GM19240 (cell line): ENCODE data around the gene ERI2.
A peak's percentile ranks its signal among the peaks of the same experiment; 100 is the strongest.
"Not testable (repeated sequence)": the region's sequence is repeated elsewhere in the genome, so short reads cannot be mapped to it uniquely, and the experiment has no call there.

Experiments used
- DNase-seq: peaks from one replicate; pipeline ENCODE4 v3.0.0; 2011; ENCODE audit warnings: low spot score; ENCODE audit not compliant: insufficient read length

The ERI2 gene

DNA sequence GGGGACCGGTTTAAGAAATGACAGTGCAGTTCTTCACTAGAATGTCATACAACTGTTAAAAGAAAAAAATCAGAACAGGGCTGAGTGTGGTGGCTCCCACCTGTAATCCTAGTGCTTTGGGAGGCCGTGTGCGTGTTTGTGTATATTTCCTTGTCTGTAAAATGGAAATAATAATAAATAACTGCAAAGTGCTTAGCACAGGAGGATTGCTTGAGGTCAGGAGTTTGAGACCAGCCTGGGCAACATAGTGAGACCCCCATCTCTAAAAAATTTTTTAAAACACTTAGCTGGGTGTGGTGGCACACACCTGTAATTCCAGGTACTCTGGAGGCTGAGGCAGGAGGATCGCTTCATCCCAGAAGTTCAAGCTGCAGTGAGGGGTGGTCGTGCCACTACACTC is 40.0 kb downstream of the ERI2 start:
- no peak for DNase-seq

DNA sequence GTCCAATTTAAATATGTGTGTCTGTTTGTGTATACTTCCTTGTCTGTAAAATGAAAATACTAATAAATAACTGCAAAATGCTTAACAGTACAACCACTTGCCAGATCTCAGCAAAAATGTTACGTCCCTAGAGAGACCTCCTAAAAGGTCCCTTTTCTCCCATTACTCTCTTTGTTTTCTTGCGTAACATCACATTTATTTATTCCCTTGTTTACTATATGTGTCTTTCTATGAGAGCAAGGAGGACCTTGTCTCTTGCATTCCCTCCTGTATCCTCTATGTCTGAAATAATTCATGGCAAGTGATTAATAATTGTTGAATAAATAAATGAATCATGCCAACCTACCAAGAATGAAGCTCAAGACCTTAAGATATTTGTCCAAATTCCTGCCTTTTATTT is 40.5 kb downstream of the ERI2 start:
- DNase-seq, result no peak

DNA sequence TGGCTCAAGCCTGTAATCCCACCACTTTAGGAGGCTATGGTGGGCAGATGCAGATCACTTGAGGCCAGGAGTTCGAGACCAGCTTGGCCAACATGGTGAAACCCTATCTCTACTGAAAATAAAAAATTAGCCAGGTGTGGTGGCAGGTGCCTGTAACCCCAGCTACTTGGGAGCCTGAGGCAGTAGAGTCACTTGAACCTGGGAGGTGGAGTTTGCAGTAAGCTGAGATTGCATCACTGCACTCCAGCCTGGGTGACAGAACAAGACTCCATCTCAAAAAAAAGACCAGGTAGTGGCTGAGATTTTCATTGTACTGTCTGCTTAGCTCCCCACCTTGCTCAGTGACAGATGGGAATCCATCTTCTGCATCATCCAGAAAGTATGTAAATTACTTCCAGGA is 41.8 kb downstream of the ERI2 start:
- not testable (repeated sequence) for DNase-seq

DNA sequence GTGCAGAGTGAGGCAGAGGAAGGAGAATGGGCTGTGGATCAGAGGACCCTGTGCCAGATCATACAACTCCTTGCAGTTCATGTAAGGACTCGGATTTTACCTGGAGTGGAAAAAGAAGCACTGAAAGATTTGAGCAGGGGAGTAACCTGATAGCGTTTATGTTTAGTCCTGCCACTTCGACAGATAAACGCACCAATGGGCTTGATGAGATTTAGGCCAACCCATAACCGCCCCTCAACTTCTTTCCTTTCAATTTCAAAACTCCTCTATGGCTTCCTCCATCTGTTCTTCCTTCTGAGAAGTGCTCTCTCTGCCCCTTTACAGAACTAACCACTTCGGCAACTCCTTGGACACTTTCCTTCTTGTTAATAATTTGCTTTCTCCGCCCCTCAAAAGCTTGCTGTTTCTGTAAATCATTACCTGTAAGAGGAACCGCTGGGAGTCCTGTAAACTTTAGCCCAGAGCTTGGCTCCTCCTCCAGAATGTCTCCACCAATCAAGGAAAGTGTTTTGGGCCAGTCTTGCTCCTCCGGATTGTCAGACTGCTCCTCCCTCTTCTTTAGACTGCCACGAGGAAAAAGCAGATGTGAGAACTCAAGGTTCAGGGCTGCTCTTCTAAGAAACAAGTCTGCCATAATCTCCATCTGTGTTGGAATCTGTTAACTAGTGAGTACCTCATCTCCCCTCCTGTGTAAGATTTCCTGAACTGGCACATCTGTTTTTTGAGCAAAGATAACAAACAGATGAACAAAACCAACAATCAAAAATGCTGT is 42.6 kb downstream of the ERI2 start, which contains the start of gene ACSM3:
TSS of gene ACSM3 (plus strand) at position 554 of the 772 bp plus-strand sequence. CDS start 6,021 bp downstream, outside the sequence.
- DNase-seq, result peak; percentile 84

DNA sequence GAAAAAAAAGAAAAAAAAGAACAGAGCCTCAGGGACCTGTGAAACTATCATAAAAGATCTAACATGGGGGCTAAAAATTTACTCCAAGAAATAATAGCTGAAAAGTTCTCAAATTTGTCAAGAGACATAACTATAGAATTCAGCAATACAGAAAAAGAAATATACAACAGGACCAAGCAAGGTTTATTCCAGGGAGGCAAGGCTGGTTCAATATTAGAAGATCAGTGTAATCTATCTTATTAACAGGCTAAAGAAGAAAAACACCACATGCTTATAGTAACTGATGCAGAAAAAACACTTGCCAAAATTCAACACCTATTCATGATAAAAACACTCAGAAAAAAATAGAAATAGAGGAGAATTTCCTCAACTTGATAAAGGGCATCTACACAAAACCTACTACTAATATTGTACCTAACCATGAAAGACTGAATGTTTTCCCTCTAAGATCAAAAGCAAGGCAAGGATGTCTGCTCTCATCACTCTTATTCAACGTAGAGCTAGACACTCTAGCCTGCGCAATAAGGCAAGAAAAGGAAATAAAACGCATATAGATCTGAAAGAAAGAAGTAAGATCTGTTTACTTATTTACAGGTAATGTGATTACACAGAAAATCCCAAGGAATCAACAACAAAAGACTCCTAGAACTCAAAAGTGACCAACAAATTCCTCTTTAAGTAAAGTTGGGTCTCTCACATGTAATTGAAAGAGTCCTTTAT is 43.7 kb downstream of the ERI2 start:
- no peak for DNase-seq

DNA sequence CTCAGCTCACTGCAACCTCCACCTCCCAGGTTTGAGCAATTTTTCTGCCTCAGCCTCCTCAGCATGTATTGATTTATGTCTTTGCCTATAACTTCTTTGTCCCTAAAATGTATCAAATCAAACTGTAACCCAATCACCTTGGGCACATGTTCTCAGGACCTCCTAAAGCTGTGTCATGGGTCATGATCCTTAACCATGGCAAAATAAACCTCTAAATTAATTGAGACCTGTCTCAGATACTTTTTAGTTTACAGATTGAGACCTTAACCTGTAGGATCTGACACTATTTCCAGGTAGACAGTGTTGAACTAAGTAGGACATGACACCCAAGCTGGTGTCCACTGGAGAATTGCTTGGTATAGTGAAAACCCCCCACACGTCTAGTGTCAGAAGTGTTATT is 45.1 kb downstream of the ERI2 start:
- no peak for DNase-seq

DNA sequence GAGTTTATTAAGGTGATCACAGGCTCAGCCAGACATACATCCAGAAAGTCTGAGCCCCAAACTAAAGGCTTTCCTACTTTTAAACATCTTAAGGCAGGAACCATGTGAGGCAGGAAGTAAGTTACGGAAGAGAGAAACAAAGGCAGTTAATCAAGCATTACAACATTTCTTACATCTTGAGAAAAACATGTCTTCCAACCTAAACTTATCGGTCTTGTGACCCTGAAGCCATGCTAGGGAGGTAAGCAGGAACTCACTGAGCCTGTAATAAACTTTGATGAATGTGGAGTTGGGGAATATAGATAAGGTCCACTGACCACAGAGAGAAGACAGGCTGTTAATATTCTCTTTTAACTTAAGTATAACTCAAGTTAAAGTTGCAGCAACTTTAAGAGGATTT is 45.9 kb downstream of the ERI2 start:
- no peak for DNase-seq

DNA sequence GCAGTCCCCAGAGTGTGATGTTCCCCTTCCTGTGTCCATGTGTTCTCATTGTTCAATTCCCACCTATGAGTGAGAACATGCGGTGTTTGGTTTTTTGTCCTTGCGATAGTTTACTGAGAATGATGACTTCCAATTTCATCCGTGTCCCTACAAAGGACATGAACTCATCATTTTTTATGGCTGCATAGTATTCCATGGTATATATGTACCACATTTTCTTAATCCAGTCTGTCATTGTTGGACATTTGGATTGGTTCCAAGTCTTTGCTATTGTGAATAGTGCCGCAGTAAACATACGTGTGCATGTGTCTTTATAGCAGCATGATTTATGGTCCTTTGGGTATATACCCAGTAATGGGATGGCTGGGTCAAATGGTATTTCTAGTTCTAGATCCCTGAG is 50.5 kb downstream of the ERI2 start:
- not testable (repeated sequence) for DNase-seq

DNA sequence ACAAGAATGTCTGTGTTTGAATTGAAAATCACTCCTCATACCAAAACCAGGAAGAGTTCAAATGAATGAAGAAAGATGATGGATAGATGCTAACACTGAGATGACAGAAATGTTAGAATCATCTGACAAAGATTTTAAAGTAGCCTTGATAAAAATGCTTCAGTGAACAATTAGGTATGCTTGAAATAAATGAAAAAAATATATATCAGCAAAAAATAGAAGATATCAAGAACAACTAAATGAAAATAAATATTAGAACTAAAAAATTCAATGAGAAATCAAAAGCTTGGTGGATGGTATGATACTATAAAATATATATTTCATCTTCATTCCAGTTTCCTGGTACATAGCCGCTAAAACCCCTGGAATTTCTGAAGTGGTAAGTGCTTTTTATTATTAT is 51.0 kb downstream of the ERI2 start:
- no peak for DNase-seq

DNA sequence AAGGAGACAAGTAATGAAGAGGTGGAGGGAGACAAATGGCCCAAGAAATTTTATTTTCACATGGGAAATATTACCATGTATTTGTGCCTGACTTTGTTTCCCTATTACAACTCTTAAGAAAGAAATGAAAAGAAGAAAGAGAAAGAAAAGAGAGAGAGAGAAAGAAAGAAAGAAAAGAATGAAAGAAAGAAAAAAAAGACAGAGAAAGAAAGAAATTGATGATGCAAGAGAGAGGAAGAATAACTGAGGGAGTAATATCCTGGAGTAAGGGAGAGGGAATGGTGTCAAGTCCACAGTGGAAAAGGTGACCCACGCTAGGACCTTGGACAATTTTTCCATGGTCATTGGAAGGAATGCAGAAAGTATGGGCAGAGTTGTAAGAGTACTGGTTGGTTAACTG is 52.5 kb downstream of the ERI2 start:
- DNase-seq, result no peak

DNA sequence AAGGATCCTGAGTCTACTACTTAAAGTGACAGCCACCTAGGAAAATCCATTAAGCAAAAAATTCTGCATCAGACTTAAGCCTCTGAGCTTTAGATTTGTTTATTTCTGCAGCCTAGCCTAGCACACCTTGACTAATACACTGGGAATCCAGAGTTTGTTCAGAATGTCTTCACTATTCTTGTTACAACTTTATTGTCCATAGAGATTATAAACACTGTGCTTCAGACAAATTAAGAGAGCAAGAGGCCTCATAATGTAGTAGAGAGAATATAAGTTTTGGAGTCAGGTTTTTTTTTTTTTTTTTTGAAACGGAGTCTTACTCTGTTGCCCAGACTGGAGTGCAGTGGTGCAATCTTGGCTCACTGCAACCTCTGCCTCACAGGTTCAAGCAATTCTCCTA is 55.7 kb downstream of the ERI2 start:
- no peak for DNase-seq

DNA sequence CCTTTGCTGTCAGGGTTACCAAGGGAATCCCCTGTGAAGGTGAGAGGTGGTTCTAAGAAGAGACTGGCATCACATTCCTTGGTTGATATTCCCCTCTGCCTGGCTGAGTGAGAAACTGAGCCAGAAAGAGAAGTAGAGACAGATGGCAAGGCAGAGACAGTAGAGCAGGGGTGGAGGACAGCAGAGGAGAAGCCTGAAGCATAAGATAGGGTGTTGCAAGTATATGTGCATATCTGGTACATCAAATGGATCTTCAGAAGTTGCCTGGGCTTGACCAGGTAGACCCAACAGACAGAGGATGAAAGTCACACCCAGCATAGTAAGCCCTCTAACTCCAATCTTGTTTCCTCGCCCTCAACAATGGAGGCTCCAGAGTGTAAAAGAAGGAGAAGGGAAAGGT is 56.8 kb downstream of the ERI2 start:
- no peak for DNase-seq

DNA sequence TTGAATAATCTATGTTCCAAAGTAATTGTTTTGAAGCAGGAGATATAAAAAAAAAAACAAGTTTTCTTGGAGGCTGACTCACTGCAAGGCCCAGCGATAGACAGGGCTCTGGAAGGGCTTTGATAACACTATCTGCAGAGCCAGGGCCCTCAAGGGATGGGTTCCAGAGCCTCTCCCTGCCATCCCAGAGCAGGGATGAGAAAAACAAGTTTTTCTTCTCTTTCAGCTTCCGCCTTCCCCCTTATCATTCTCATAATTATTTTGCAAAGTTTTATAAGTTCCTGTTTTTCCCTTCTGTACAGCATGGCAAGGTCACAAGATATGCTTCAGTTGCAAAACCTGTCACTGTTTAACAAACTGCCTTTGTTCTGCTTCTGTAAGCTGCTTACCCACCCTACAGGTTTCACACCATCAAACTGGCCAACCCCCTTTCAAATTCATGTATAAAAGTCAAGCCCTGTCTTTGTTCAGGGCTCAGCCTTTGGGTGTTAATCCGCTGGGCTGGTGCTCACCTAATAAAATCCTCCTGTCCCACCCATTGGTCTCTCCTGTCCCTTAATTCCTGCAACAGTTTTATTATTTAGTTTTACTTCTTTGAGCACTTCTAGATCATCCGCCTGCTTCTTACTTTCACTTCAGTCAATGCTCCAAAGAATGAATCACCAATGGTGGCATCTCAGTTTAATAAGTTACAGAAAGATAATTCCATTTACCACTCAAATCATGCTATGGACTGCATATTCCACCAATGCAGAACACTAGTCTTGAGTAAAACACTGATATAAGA is 59.0 kb downstream of the ERI2 start:
- no peak for DNase-seq

DNA sequence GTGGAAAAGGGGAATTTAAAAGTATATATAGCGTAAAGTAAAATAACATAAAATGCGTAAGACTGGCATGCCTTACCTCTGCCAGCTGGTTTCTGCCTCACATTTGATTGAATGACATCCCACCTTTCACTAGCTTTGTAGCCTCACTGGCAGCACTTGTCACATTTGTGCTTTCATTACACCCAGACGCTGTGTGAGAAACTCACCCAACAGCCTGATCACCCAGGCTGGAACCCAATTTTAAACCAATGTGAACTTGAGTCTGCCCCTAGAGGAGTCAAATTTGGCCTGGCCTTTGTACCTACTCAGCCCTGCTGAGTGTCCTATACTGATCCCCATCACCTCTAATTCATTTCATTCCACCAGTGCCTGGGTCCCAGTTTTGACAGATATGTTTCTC is 59.8 kb downstream of the ERI2 start:
- no peak for DNase-seq
